ENCODE results near the gene ESPL1.

Gene ESPL1

DNA sequence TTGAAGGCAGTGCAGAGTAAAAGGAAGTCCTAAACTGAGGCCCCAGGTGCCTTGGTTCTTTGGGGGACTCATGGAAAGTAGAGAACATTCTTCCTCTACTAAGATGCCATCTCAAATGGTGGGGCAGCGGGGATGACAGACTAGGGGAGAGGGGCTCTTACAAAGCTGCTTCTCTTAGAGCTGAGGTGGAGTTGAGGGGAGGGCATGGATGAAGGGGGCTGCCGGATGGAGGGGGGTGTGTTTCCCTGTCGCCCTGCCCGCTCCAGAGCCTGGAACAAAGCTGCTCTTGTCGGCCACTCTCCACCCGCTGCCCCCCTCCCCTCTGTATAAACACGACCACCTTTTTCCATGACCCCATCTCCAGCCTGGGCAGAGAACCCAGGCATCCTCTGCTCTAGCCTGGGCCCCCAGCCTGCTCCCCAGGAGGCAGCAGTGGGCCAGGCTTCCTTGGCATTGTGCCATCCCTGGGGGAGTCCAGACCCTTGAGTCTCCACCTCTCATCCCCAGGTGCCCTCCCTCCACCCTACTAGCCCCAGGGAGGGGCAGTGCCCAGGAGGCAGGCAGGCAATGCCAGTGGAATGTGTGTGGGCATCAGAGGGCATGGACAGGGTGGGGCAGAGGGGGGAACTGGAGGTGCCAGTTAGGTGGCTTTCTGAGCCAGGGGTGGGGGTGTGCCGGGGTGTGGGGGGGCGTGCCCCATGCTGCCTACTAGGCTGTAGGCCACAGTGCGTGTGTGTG lies 37.8 kb upstream of the ESPL1 start:
- no peak for DNase-seq (ENCODE audit: low read depth in 2 of 2, low spot score in 1 of 2)

DNA sequence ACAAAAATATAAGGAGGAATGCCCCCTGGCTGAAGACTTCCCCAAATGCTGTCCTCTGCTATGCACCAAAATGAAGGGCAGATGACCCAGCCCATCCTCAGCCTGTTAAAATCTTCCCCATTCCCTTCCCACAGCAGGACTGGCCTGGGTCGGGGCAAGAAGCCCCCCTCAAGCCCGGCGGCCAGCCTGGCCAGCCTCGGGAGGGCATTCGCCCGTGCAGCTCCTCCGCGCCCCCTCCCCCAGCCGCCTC lies 36.5 kb upstream of the ESPL1 start:
- DNase-seq (ENCODE audit: low read depth in 2 of 2, low spot score in 1 of 2), result no peak

DNA sequence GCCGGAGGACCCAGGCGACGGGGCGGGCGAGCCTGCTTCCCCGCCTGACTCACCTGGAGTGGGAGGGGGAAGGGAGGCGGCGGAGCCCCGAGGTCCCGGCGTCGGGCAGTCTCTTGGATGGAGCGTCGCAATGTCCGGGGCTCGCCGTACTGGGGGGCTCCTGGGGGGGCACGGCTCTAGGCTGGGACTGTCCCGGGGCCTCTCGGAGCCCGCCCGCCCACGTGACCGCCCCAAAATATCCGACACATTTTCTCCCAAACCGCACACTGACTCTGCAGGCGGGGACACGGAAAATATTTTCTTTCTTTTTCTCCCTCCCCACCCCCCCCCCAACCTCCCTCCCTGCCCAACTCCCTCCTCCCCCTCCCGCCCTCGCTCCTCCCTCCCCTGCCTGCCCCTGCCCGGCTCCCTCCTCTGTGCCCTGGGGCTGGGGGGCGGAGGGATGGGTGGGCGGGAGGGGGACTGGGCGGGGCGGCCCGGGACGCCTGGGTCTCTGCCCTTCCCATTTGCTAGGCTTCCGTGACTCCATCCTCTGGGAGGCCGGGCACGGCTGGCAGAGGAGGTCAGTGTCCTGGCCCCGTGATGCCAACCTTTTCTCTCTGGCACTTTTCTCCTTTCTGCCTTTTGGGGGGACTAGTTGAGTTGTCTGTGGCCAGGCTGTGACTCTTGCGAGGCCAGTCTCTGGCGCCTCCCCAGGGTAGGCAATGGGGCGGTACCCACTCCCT lies 36.0 kb upstream of the ESPL1 start, which contains the start of gene RARG:
TSS of gene RARG (minus strand) at position 289 of the 725 bp plus-strand sequence. CDS start 4,664 bp downstream, outside the sequence.
- no peak for DNase-seq (ENCODE audit: low read depth in 2 of 2, low spot score in 1 of 2)

DNA sequence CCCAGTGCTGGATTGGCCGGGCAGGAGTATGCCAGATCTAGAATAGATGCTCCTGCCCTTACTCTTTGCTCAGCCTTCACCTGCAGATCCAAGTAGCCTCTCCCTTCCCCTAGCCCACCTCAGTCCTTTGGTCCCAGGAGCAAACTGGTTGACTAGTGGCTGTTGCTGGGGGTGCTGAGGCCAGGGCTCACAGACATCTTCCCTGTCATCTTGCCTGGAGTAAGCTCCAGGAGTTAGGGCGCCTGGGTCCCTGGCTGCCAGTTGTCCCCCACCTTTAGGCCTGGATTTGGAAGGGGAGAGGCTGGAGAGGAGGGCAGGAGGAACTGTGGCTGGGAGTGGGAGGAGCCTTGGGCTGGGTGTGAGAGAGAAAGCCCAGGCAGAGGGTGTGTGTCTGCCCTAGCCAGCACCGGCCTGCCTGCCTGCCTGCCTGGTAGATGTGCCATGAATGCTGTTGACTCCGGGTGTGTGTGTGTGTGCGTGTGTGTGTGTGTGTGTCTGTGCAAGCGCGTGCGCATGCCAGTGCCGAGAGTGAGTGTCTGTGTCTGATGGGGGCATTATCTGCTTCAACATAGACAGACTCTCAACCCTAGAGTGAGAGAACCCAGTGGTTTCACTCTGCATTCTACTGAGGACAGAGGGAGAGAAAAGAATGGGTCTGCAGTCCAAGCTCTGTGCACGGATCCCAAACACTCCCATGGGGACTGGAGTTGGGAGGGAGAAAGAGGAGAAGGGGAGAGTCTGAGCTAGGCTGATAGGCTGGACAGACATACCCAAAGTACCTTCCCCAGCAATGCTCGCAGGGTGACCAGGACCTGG lies 35.2 kb upstream of the ESPL1 start:
- no peak for DNase-seq (ENCODE audit: low read depth in 2 of 2, low spot score in 1 of 2)

DNA sequence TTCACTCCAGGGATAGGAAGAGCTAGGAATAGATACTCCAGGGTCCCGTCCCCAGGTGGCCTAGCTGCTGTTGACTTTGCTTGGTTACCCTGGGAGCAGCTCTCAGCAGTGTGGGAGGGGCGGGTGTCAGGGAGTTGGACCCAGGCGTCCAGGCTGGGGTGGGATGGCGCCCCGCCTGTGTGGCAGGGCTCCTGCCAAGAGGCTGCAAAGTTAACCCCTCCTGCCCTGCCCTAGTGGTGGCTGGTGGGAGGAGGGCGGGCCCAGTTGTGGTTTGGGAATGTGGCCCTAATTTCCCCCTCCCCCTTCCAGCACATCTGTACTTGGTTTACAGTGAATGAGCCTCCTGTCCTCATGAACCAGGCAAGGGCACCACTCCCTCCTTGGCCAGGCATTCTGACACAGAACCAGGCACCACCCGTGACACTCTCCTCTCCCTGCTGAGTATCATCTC lies 34.4 kb upstream of the ESPL1 start:
- no peak for DNase-seq (ENCODE audit: low read depth in 2 of 2, low spot score in 1 of 2)

DNA sequence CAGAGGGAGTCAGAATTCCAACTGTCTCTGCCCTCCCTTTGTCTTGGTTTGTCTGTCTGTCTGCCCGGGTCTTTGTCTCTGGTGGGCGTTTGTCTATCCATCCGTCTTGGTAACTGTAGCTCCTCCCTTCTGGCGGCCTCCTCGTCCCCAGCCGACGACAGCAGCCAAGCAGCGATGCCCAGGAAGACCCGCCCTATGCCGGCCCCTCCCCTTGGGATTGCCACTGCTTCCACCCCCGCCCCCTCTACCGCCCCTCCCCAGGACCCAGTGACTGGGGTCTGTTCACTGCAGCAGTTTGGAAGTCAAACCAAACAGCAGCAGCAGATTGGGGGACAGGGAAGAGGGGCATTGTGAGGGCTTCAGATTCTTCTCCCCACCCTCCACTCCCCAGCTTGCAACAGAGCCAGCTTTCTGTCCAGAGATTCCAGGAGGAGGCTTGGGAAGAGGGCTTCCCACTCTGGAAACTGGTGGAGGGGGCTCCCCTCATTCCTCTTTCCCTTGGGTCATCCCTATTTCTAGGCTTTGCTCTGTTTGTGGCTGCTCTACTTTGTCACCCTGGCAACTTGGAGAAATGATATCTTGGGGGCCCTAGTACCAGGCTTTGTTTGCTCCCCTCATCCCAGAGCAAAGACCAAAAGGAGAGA lies 33.7 kb upstream of the ESPL1 start:
- no peak for DNase-seq (ENCODE audit: low read depth in 2 of 2, low spot score in 1 of 2)

DNA sequence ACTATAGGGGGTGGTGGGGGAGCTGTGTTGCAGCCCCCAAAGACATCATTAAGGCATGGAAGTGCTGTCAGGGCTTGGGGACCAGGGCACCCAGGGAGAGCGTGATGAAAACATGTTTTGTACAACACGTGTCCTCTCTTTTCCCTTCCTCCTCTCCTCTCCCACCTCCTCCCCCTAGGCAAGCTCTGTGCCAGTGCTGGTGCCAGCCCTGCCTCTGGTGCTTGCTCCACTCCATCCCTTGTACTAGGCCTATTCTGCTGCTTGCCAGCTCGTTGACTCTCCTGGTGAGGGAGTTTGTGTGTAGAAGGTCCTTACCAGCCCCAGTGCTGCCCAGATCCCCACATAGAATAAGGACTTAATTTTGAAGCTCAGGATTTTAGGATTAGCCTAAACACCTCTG lies 32.9 kb upstream of the ESPL1 start:
- DNase-seq (ENCODE audit: low read depth in 2 of 2, low spot score in 1 of 2), result no peak

DNA sequence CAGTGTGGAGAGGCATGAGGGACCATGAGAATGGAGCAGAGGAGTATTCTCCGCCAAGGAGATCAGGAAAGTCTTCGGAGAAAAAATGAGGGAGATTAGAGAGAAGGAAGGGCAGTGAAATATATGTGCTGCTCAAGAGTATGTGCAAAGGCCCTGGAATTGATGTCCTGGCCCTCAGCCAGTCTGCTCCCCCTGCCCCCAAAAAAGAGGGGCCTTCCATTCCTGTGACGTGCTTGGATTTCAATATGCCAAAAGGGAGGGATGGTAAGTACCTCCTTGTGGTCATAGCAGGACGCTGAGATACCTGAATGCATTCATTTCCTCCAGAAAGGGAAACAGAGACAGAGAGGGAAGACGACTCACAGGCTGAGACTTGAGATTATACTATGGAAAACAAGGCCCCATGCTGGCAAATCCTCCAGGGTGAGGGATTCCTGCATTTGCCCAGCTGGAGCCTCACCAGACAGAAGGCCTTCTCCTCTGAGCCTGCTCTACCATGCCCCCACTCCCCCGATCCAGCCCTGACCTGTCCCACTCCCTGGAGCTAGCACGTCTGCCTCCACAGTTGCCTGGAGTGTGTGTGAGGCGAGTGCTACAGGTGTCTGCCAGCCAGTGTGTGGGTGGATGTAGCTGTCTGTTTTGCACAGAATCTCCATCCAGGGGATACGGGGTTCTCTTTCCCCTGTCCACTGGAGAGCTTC lies 32.2 kb upstream of the ESPL1 start:
- DNase-seq (ENCODE audit: low read depth in 2 of 2, low spot score in 1 of 2), result no peak

DNA sequence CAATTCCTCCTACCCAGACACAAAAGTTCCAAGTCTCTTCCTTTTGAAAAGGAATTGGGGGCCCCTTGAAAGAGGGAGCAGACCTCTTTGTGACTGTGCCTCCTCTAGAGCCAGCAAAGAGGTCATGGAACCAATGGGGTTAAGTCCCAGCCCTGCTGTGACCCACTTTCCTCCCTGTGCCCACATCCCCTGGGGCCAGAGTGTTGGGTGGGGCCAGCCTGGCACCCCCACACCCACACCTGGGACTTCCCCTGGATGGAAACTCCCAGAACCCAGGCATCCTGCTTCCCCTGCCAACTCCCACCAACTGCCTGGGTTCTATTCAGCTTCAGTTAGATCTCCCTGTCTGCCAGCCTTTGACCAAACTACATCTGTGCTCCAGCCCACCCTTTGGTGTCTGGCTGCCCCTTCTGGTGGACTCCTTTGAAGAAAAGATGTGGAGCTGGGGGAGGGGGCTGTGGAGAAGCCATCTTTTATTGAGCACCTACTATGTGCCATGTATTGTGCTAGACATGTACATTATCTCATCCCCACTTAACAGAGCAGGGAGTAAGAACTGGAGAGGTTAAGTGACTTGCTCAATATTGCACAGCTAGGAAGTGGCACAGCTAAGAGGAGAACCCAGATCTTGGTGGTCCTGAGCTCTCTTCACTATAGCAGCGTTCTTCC lies 31.5 kb upstream of the ESPL1 start:
- DNase-seq (ENCODE audit: low read depth in 2 of 2, low spot score in 1 of 2), result no peak

DNA sequence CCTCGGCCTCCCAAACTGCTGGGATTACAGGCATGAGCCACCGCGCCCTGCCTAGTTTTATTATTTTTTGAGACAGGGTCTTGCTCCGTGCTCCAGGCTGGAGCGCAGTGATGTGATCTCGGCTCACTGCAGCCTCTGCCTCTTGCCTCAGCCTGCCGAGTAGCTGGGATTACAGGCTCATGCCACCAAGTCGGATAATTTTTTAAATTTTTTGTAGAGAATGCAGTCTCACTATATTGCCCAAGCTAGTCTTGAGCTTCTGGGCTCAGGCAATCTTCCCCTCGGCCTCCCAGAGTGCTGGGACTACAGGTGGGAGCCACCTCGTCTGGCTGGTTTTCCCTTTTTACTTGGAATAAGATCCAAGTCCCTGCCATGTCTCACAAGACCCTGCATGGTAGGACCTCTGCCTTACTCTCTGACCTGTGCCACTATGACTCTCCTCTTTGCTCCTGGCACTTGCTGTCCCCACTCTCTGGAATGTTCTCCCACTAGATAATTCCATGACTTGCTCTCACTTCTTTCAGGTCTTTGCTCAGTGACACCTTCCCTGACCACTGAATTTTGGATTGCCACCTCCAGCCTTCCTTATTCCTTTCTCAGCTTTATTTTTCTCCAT lies 28.3 kb upstream of the ESPL1 start:
- DNase-seq (ENCODE audit: low read depth in 2 of 2, low spot score in 1 of 2), result no peak

DNA sequence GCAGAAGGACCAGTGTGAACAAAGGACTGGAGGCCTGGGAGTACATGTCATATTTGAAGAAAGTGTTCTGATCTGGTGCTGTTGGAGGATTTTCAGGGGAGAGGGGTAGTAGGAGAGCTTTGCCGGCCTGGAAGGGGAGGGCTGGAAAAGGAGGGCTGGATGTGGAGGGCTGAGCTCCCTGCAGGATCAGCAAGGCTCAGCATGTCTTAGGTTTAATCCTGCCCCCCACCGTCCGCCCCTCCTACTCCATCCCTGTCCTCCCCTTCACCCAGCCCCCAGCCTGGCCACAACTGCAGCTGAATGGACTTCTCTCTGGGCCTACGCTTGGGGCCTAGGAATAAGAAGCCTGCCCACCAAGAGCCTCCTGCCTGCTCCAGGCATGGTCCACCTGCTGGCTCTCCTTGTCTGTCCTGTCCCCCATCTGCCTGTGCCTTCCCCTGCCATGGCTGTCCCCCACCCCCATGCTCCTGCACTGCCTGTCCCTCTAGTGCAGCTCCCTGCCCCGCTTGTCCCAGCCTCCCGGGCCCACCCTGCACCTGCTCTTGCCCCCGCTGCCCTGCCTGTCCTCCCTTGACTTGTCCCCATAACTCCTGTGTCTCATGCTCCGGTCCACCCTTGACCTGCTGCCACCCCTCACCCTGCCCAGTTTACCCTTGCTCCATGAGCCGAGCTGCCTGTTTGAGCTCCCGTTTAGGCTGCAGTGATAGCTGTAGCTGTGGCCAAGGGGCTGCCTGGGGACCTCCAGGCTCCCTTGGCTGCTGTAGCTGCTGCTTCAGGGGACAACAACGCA lies 26.3 kb upstream of the ESPL1 start:
- DNase-seq (ENCODE audit: low read depth in 2 of 2, low spot score in 1 of 2), result no peak

DNA sequence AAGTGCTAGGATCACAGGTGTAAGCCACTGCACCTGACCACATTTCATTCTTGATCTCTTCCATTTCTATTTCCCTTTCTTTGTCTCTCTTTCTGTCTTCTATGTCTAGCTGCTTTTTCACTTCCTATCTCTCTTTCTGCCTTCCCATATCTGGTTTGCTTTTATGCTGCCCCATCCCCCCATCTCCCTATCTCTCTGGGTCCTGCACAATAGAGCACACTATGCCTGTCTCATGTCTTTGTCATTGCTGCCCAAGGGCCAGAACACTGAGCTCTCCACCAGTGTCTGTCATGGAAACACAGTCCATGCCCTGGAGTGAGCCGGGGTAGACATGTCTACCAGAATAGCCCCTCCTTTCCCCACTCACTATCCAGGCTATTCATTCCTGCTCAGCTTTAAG lies 23.8 kb upstream of the ESPL1 start:
- DNase-seq (ENCODE audit: low read depth in 2 of 2, low spot score in 1 of 2), result no peak

DNA sequence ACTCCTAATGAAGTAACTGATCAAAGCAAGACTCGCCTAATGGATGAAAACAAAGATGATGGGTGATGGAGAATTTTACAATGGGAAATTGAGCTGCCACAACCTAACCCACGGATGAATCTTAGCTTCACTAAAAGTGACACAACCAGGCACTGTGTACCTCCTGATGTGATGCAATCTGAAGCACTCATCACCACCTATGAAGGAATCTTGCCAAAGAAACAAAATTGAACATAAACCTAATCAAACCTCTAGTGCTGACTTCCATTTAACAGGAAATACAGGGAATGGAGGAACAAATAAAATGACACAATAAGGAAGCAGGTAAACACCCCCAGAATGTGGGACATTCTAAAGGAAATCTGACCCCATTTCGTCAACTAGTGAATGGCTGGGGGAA lies 22.8 kb upstream of the ESPL1 start:
- no peak for DNase-seq (ENCODE audit: low read depth in 2 of 2, low spot score in 1 of 2)

DNA sequence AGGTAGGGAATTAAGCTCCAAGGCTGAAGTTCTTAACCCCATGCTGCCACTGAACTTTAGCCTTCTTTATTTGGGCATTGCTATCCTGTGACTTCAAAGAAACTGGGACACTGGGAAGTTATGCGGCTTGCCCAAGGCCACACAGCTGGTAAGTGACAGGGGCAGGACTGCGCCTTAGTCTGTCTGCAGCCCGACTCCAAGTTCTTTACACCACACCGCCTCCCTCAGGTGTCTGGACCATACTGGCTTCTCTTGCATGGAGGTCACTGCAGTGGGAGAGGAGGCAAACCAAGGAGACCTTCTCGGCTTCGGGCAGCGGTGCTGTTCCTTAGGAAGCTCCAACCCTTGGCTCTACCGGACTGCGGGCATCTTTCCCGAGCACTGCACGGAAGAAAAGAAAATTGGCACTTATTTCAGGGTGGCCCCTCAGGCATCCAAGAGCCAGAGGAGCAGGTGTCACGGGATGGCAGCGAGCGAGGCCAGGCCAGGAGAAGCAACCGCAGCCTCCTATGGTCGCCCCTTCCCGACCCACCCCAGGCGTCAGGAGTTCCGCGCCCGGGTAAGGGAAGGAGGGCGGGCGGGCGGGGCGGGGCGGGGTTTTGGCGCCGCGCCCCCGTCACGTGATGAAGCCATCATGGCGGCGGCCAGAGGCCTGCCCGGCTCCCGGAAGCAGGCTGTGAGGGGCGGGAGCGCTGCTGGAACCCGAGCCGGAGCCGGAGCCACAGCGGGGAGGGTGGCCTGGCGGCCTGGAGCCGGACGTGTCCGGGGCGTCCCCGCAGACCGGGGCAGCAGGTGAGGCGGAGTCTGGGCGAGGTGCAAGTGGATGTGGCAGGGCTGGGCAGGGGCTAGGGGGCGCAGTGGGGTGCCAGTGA lies 16.4 kb upstream of the ESPL1 start:
- peak in 1 of 2 donors; percentile 43 for DNase-seq (ENCODE audit: low read depth in 2 of 2, low spot score in 1 of 2)

DNA sequence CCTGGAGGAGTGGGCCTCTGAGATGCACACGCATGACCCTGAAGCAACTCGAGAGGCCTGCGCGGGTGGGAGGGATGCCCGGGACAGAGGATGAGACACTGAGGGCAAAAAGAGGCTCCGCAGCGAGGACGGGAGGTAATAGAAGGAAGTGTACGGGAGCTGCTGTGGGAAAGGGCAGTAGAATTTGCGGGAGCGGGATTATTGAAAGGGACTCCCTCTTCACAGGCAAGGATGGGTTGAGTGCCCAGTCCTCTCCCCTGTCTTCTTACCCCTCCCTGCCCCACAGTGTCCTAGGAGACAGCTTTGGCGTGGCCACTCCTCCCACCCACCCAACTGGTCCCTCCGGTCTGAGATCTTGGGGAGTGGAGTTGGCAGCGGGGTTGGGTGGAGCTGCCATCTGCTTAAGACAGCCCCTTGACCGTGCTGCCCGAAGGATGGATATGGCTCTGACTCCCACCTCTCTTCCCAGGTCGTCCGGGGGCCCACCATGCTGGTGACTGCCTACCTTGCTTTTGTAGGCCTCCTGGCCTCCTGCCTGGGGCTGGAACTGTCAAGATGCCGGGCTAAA lies 15.7 kb upstream of the ESPL1 start:
- no peak for DNase-seq (ENCODE audit: low read depth in 2 of 2, low spot score in 1 of 2)

DNA sequence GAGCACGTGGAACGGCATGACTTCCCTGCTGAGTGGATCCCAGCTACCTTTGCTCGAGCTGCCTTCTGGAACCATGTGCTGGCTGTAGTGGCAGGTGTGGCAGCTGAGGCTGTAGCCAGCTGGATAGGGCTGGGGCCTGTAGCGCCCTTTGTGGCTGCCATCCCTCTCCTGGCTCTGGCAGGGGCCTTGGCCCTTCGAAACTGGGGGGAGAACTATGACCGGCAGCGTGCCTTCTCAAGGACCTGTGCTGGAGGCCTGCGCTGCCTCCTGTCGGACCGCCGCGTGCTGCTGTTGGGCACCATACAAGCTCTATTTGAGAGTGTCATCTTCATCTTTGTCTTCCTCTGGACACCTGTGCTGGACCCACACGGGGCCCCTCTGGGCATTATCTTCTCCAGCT lies 14.8 kb upstream of the ESPL1 start:
- no peak for DNase-seq (ENCODE audit: low read depth in 2 of 2, low spot score in 1 of 2)

DNA sequence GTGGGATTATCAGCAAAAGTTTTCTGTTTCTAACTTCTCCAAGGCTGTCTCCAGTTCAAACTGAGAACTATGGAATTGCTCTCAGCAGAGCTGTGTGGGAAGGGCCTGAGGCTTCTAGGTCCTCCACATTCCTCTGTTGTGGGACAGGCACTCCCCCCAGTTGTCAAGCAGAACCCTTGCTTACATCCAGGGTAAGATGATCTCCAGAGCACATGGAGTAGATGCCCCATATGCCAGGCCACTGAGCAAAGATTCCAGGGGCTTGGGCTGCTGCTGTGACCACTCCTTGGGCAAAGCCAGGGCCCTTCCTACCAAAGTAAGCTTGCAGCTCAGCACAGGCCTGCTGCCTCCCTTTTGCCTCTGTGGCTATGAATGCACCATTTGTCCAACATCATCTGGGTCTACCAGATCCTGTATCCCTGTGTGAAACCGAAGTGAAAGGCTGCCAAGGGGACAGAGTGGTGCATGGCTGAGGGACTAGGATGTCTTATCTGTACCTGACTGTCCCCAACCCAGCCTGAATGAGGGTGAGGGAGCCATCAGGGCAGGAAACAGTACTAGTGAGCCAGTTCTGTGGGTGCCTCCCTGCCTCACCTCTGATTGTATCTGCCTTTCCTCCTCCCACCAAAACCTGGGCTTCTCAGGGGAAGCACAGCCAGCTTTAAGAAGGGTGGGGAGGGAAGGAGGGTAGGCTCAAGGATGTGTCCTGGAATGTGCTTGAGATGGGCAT lies 13.1 kb upstream of the ESPL1 start:
- DNase-seq (ENCODE audit: low read depth in 2 of 2, low spot score in 1 of 2), result no peak
